Fibroblast of skin of left biceps (primary cell): ENCODE results near the gene TAS2R40.
"Not testable (repeated sequence)": the region's sequence is repeated elsewhere in the genome, so short reads cannot be mapped to it uniquely, and the experiment has no call there.

Experiments
- DNase-seq, 2 experiments: peaks; one replicate each; pipeline ENCODE4 v3.0.0-alpha.2; 2013; ENCODE audit warnings: low read depth in 2 of 2

The TAS2R40 gene

GRCh38 chr7:143250199-143250598 lies 28.4 kb downstream of the TAS2R40 start:
- DNase-seq, result no peak

- DNase-seq, result no peak
Measured at GRCh38 chr7:143250822-143251221, 29.0 kb downstream of the TAS2R40 start.

GRCh38 chr7:143252006-143252405 lies 30.2 kb downstream of the TAS2R40 start:
- no peak for DNase-seq

- DNase-seq, result no peak
Measured at GRCh38 chr7:143255564-143255963, 33.7 kb downstream of the TAS2R40 start.

- no peak for DNase-seq
Measured at GRCh38 chr7:143256325-143256724, 34.5 kb downstream of the TAS2R40 start.

GRCh38 chr7:143256932-143257331 lies 35.1 kb downstream of the TAS2R40 start:
- DNase-seq, result no peak

GRCh38 chr7:143257501-143257900 lies 35.7 kb downstream of the TAS2R40 start:
- no peak for DNase-seq

- no peak for DNase-seq
Measured at GRCh38 chr7:143258831-143259230, 37.0 kb downstream of the TAS2R40 start.

GRCh38 chr7:143259765-143260164 lies 37.9 kb downstream of the TAS2R40 start:
- no peak for DNase-seq

GRCh38 chr7:143261901-143262300 lies 40.1 kb downstream of the TAS2R40 start:
- DNase-seq, result no peak

GRCh38 chr7:143263266-143264195 lies 41.7 kb downstream of the TAS2R40 start, which contains the start of gene GSTK1:
TSS of gene GSTK1 (plus strand) at chr7:143263441. CDS start at chr7:143263514, 73 bp downstream.
- peak; percentile 18 to 25 for DNase-seq

GRCh38 chr7:143264196-143264568 lies 42.3 kb downstream of the TAS2R40 start:
- DNase-seq, result not testable (repeated sequence)

- no peak for DNase-seq
Measured at GRCh38 chr7:143265017-143265693, 43.3 kb downstream of the TAS2R40 start.

GRCh38 chr7:143269251-143269650 lies 47.4 kb downstream of the TAS2R40 start:
- no peak for DNase-seq

GRCh38 chr7:143271240-143271639 lies 49.4 kb downstream of the TAS2R40 start:
- DNase-seq, result no peak
